Activated CD8-positive, alpha-beta T cell treated with anti-CD3 and anti-CD28 coated beads for 36 hours (primary cell): Measurements from ENCODE around the gene NPRL2. TPM values are rescaled to one million over a fixed set of nuclear protein-coding genes. Genes with fewer than 3 reads are reported as not detected.

Experiments
- ATAC-seq: fragments of 200-7000 bp; cut with Tn5 transposase; one replicate; pipeline ENCODE4 v1.10.0; 2021; ENCODE audit warnings: mild to moderate bottlenecking, moderate library complexity
- CTCF ChIA-PET: fragments of 350-600 bp; sonication (Branson Sonifier 250); formaldehyde crosslinking; loops from one replicate; lab custom pipeline; 2021; ENCODE audit warnings: antibody characterized with exemption; lab: Charles Lee
- POLR2A ChIA-PET: fragments of 350-600 bp; sonication (Branson Sonifier 250); formaldehyde crosslinking; loops from one replicate; lab custom pipeline; 2021; ENCODE audit warnings: antibody characterized with exemption; lab: Charles Lee
- DNase-seq: peaks from one replicate; pipeline ENCODE4 v3.0.0-alpha.2; 2020
- H3K27ac Mint-ChIP-seq: one replicate; pipeline ENCODE4 v1.8.0; 2021; ENCODE audit warnings: mild to moderate bottlenecking, mixed read lengths
- H3K27me3 Mint-ChIP-seq: one replicate; pipeline ENCODE4 v1.8.0; 2021; ENCODE audit warnings: mixed read lengths
- H3K36me3 Mint-ChIP-seq: one replicate; pipeline ENCODE4 v1.8.0; 2021; ENCODE audit warnings: low read depth, mixed read lengths
- H3K4me1 Mint-ChIP-seq: one replicate; pipeline ENCODE4 v1.8.0; 2021; ENCODE audit warnings: low read depth, mixed read lengths
- H3K4me3 Mint-ChIP-seq: one replicate; pipeline ENCODE4 v1.8.0; 2021; ENCODE audit warnings: mild to moderate bottlenecking, moderate library complexity, mixed read lengths
- H3K9me3 Mint-ChIP-seq: one replicate; pipeline ENCODE4 v1.8.0; 2021; ENCODE audit warnings: mixed read lengths
- CTCF ChIP-seq: fragments of 200-600 bp; IDR thresholded peaks from one replicate; pipeline ENCODE4 v1.8.0; 2022; ENCODE audit warnings: antibody characterized with exemption, mild to moderate bottlenecking
- intact Hi-C: fragments of 100-400 bp; cut with micrococcal nuclease; formaldehyde crosslinking; loops from one replicate; pipeline ENCODE4 v1.10.0; 2022
- total RNA-seq, 2 experiments: library from RNA; stranded (reverse); gene quantifications; one replicate each; pipeline ENCODE4 v1.2.3, GENCODE V29; 2021

Gene NPRL2
- total RNA-seq, 2 experiments from 2014 or later: 41.3 to 44.7 TPM

- ChIA-PET POLR2A (interaction anchor here (1.1 to 13.4 kb wide), 6 partner anchors 15 to 74 kb away, joined by 3 to 126 read pairs (median 4); partner anchors contain the start of genes RASSF1 and ZMYND10), CTCF (interaction anchor here (0.7 to 3.4 kb wide), 8 partner anchors 15 to 74 kb away, joined by 3 to 10 read pairs (median 4); partner anchors contain the start of genes CYB561D2 and NPRL2)
- Mint-ChIP-seq H3K36me3 (peaks cover 1% of the 10 kb centered on the region), H3K27me3 (no peaks in the 10 kb centered on the region), H3K4me1 (peaks cover 39% of the 10 kb centered on the region), H3K9me3 (no peaks in the 10 kb centered on the region), H3K27ac (peak overlapping the region; percentile 80), H3K4me3 (peak overlapping the region; percentile 88)
- ATAC-seq: peak; percentile 46
- intact Hi-C loops: no loop called here
- no peak for TF ChIP-seq CTCF
- DNase-seq: peak; percentile 61
Observed at GRCh38 chr3:50320853-50321335, 29.7 kb downstream of the NPRL2 start.

DNA sequence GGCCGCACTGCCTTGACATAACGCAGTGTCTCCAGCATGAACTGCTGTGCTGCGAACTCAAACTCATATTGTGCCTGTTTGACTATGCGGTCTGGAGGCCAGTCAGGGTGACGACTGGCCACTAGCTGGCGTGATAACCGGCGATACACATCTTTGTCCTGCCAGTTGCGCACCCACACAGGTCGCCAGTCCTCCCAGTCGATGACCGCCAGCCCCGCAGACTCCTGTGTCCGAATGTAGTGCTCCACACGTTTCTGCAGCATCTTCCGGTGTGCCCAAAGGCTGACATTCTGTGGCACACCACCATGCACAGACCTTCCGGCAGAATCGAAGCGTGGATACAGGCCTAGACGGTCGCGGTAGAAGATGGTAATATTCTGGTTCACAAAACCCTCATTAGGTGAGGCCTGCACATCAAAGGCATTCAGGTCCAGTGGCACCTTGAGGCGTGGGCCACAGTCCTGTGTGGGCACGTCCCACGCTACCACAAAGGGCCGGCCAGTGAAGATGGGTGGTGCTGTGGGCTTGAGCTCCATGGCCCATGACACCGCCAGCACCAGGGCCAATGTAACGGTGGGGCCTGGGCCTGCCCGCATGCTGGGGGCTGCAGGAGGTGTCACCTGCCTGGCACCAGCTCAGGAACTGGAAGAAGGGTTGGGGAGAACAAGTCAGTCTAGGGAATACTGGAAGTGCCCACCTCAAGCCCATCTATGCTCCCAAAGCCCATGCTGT lies 30.5 kb downstream of the NPRL2 start:
- POLR2A ChIA-PET: interaction anchor here (1.0 to 13.4 kb wide), 8 partner anchors 9 to 286 kb away, joined by 3 to 126 read pairs (median 4); partner anchors contain the start of genes RASSF1 and ZMYND10
- CTCF ChIA-PET: interaction anchor here (0.8 to 3.4 kb wide), 7 partner anchors 8 to 74 kb away, joined by 3 to 10 read pairs (median 6); partner anchors contain the start of genes CYB561D2, HYAL3, NAA80 and NPRL2
- TF ChIP-seq CTCF: no peak
- peak overlapping the region; percentile 88 for H3K4me3 Mint-ChIP-seq
- DNase-seq: no peak
- H3K36me3 Mint-ChIP-seq: peaks cover 1% of the 10 kb centered on the region
- H3K27ac Mint-ChIP-seq: no peak overlapping the region
- intact Hi-C loops: no loop called here
- no peaks in the 10 kb centered on the region for H3K27me3 Mint-ChIP-seq
- peaks cover 42% of the 10 kb centered on the region for H3K4me1 Mint-ChIP-seq
- no peak for ATAC-seq
- no peaks in the 10 kb centered on the region for H3K9me3 Mint-ChIP-seq

DNA sequence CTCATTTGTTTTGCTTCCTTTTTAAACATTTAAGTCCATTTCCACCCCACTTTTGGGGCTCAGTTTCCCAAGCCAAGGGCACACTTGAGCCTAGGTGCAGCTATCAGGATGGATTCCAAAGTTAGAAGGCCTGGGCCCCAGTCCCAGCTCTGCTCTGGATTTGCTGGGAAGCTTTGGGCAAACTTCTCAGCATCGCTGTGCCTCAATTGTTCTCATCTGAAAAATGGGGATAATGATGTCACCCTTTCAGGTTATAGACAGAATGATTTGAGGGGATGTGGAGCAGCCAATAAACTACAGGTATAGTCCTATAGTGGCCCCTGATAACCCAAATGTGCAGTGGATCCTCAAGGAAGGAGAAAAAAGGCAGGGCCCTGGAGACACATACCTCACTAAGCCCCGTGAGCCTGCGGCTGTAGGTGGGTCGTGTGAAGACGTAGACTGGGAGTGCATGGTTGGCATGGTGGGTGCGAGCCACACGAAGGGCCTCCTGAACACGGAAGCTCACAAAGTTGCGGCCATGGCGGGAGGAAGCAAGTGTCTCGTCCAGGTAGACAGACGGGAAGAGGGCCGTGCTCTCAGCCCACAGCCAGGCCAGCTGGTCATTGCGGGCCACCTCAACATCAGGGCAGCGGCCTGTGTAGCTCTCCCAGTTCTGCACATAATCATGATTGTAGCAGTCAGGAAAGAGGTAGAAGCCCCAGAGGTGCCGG lies 31.2 kb downstream of the NPRL2 start:
- H3K27ac Mint-ChIP-seq: no peak overlapping the region
- POLR2A ChIA-PET: interaction anchor here (0.6 to 13.4 kb wide), 11 partner anchors 8 to 454 kb away, joined by 3 to 126 read pairs (median 3); partner anchors contain the start of genes IFRD2, RASSF1, TUSC2 and ZMYND10
- H3K4me1 Mint-ChIP-seq: peaks cover 37% of the 10 kb centered on the region
- no peak for ATAC-seq
- H3K4me3 Mint-ChIP-seq: peak overlapping the region; percentile 26
- CTCF ChIA-PET: interaction anchor here (1.2 to 3.4 kb wide), 5 partner anchors 9 to 125 kb away, joined by 5 to 10 read pairs (median 8); partner anchors contain the start of genes HYAL3, NAA80 and TUSC2
- no peaks in the 10 kb centered on the region for H3K27me3 Mint-ChIP-seq
- H3K9me3 Mint-ChIP-seq: no peaks in the 10 kb centered on the region
- DNase-seq: no peak
- peaks cover 1% of the 10 kb centered on the region for H3K36me3 Mint-ChIP-seq
- intact Hi-C loops: no loop called here
- TF ChIP-seq CTCF: no peak

DNA sequence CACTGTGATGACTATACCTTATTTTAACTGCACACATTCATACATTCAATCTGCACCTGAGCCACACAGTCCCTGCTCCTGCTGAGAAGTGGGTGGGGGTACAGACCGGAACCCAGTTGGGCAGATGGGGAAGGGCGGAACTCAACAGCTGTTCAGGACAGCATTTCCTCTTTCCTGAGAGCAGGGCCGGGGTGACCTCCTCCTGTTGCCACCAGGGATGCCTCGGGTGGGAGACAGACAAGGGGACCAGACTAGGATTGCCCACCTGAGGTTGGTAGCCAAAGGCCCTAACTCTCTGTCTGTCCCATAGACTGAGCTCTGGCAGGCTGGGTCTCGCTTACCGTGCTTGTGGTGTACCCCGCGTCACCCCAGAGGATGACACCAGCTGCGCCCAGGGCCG lies 32.0 kb downstream of the NPRL2 start:
- TF ChIP-seq CTCF: no peak
- H3K36me3 Mint-ChIP-seq: peaks cover 1% of the 10 kb centered on the region
- no peak overlapping the region for H3K27ac Mint-ChIP-seq
- DNase-seq: no peak
- POLR2A ChIA-PET: interaction anchor here (0.6 to 13.4 kb wide), 7 partner anchors 9 to 453 kb away, joined by 3 to 126 read pairs (median 3); partner anchors contain the start of genes IFRD2, RASSF1 and TUSC2
- intact Hi-C loops: no loop called here
- no peaks in the 10 kb centered on the region for H3K27me3 Mint-ChIP-seq
- H3K4me1 Mint-ChIP-seq: peaks cover 37% of the 10 kb centered on the region
- ATAC-seq: no peak
- no peak overlapping the region for H3K4me3 Mint-ChIP-seq
- no peaks in the 10 kb centered on the region for H3K9me3 Mint-ChIP-seq
- CTCF ChIA-PET: interaction anchor here (1.7 to 3.4 kb wide), 4 partner anchors 9 to 124 kb away, joined by 5 to 10 read pairs (median 8); partner anchors contain the start of genes HYAL3, NAA80 and TUSC2
